Measurements from ENCODE around the gene EPC1. TPM values are rescaled to one million over a fixed set of nuclear protein-coding genes. Genes with fewer than 3 reads are reported as not detected.

The EPC1 gene
- total RNA-seq, 1 experiment from 2014 or later = 21.5 TPM

GRCh38 chr10:32349968-32350738, 3.2 kb upstream of the EPC1 start:
- Histone ChIP-seq H3K9me3 (ENCODE audit: insufficient read depth, low read depth) (no peaks in the 10 kb centered on the region), H3K36me3 (ENCODE audit: low read depth) (no peaks in the 10 kb centered on the region), H3F3A (ENCODE audit: insufficient read depth, low read depth) (peaks cover 5% of the 10 kb centered on the region; the same call in 1 of the 2 replicates), H3K79me2 (ENCODE audit: low read depth) (peaks cover 9% of the 10 kb centered on the region), H4K20me1 (ENCODE audit: insufficient read depth) (peaks cover 8% of the 10 kb centered on the region; the same call in 1 of the 2 replicates), H3K4me2 (no peak overlapping the region), H3K9me2 (ENCODE audit: insufficient read depth) (no peaks in the 10 kb centered on the region), H3K27me3 (ENCODE audit: insufficient read depth, low read depth) (no peaks in the 10 kb centered on the region), H3K4me3 (no peak overlapping the region), H3K27ac (no peak overlapping the region), H2AFZ (no peak overlapping the region), H3K4me1 (replicated peaks; ENCODE audit: insufficient read depth) (peaks cover 27% of the 10 kb centered on the region)
- intact Hi-C loops (cut with micrococcal nuclease; ENCODE audit: unreplicated experiment) = loop anchor here (10.0 kb wide), 5 partner anchors 95 to 605 kb away; partner anchors contain the start of genes ARHGAP12, ITGB1 and KIF5B
- DNase-seq = no peak
- ChIA-PET CTCF (no interaction called here), POLR2A (ENCODE audit: unreplicated experiment) (no interaction called here)
- TF ChIP-seq CTCF (conservative IDR thresholded peaks at IDR 0.05) (no peak), EZH2 (IDR thresholded peaks at IDR 0.05; ENCODE audit: low read depth) (no peak)
- no TSS peak for BruUV-seq (replicated peaks)

- Histone ChIP-seq H3K9me3 (ENCODE audit: insufficient read depth, low read depth) (no peaks in the 10 kb centered on the region), H3K36me3 (ENCODE audit: low read depth) (no peaks in the 10 kb centered on the region), H3K9me2 (ENCODE audit: insufficient read depth) (no peaks in the 10 kb centered on the region), H3K4me3 (no peak overlapping the region; the same call in 1 of the 2 replicates), H3K27me3 (ENCODE audit: insufficient read depth, low read depth) (no peaks in the 10 kb centered on the region), H3K4me2 (peak overlapping the region; percentile 95), H2AFZ (no peak overlapping the region), H3F3A (ENCODE audit: insufficient read depth, low read depth) (peaks cover 5% of the 10 kb centered on the region; the same call in 1 of the 2 replicates), H3K4me1 (replicated peaks; ENCODE audit: insufficient read depth) (peaks cover 32% of the 10 kb centered on the region), H3K27ac (no peak overlapping the region), H3K79me2 (ENCODE audit: low read depth) (peaks cover 19% of the 10 kb centered on the region), H4K20me1 (ENCODE audit: insufficient read depth) (peaks cover 10% of the 10 kb centered on the region; the same call in 1 of the 2 replicates)
- intact Hi-C loops (cut with micrococcal nuclease; ENCODE audit: unreplicated experiment) = loop anchor here (10.0 kb wide), 5 partner anchors 94 to 606 kb away; partner anchors contain the start of genes ARHGAP12, ITGB1 and KIF5B
- CTCF ChIA-PET = no interaction called here
- TF ChIP-seq EZH2 (IDR thresholded peaks at IDR 0.05; ENCODE audit: low read depth) (no peak), CTCF (conservative IDR thresholded peaks at IDR 0.05) (no peak)
- no peak for DNase-seq
- POLR2A ChIA-PET (ENCODE audit: unreplicated experiment) = no interaction called here
- BruUV-seq (replicated peaks) = no TSS peak
These were observed 2.2 kb upstream of the EPC1 start for GRCh38 chr10:32349199-32349585.

GRCh38 chr10:32348297-32349198, 1.6 kb upstream of the EPC1 start:
- Histone ChIP-seq H3K9me2 (ENCODE audit: insufficient read depth) (no peaks in the 10 kb centered on the region), H3K4me3 (peak overlapping the region; percentile 96), H3K36me3 (ENCODE audit: low read depth) (peaks cover 6% of the 10 kb centered on the region; the same call in 1 of the 2 replicates), H3F3A (ENCODE audit: insufficient read depth, low read depth) (peaks cover 5% of the 10 kb centered on the region; the same call in 1 of the 2 replicates), H3K9me3 (ENCODE audit: insufficient read depth, low read depth) (no peaks in the 10 kb centered on the region), H3K27me3 (ENCODE audit: insufficient read depth, low read depth) (no peaks in the 10 kb centered on the region), H4K20me1 (ENCODE audit: insufficient read depth) (peaks cover 10% of the 10 kb centered on the region; the same call in 1 of the 2 replicates), H3K4me2 (peak overlapping the region; percentile 95), H3K4me1 (replicated peaks; ENCODE audit: insufficient read depth) (peaks cover 32% of the 10 kb centered on the region), H3K79me2 (ENCODE audit: low read depth) (peaks cover 25% of the 10 kb centered on the region), H2AFZ (peak overlapping the region; percentile 72), H3K27ac (peak overlapping the region; percentile 100)
- ChIA-PET POLR2A (ENCODE audit: unreplicated experiment) (interaction anchor here (0.5 to 0.6 kb wide), 3 partner anchors 30 to 293 kb away, joined by 3 to 14 read pairs (median 12); no protein-coding TSS in a partner anchor), CTCF (no interaction called here)
- TF ChIP-seq EZH2 (IDR thresholded peaks at IDR 0.05; ENCODE audit: low read depth) = no peak
- no peak for TF ChIP-seq CTCF (conservative IDR thresholded peaks at IDR 0.05)
- peak; percentile 18 to 47 for DNase-seq
- no TSS peak for BruUV-seq (replicated peaks)
- intact Hi-C loops (cut with micrococcal nuclease; ENCODE audit: unreplicated experiment) = loop anchor here (10.0 kb wide), 5 partner anchors 94 to 606 kb away; partner anchors contain the start of genes ARHGAP12, ITGB1 and KIF5B

All from PC-9 (cell line).